H1 (cell line): ENCODE data around the gene ZNF471. TPM values are rescaled to one million over a fixed set of nuclear protein-coding genes. Genes with fewer than 3 reads are reported as not detected.

ENCODE experiments used
- CHD1 ChIP-seq: IDR thresholded peaks from 2 replicates; pipeline ENCODE4 v1.6.1; 2012; ENCODE audit warnings: low read depth, low read length, improper control_type of control experiment
- POLR2AphosphoS5 ChIP-seq: IDR thresholded peaks from 2 replicates; pipeline ENCODE4 v1.6.1; 2011; ENCODE audit warnings: low read depth, low read length
- SP1 ChIP-seq: IDR thresholded peaks from 2 replicates; pipeline ENCODE4 v1.6.1; 2011; ENCODE audit warnings: low read depth, low read length
- SUZ12 ChIP-seq: fragments of 200-600 bp; sonication (generic); IDR thresholded peaks from 2 replicates; pipeline ENCODE4 v1.6.1; 2012; ENCODE audit warnings: mild to moderate bottlenecking, inconsistent platforms, low read length, moderate library complexity, mixed read lengths
- TAF7 ChIP-seq: optimal IDR thresholded peaks from 2 replicates; pipeline ENCODE3; 2011; ENCODE audit warnings: low read depth, mild to moderate bottlenecking, inconsistent platforms, low read length, moderate library complexity, borderline replicate concordance
- ZNF274 ChIP-seq: IDR thresholded peaks from 2 replicates; pipeline ENCODE4 v1.7.0; 2012; ENCODE audit warnings: low read length, borderline replicate concordance; ENCODE audit errors: extremely low read depth
- polyA plus RNA-seq, 7 experiments: library from polyadenylated mRNA; depleted of rRNA in 3 of 7; stranded (reverse) in 5 of 7; unstranded in 2 of 7; fragments of >200 nt in 5 of 7; fragments of 200-250 nt in 2 of 7; gene quantifications; 1 replicate in 5 of 7; 2 replicates in 1 of 7; 4 replicates in 1 of 7; pipeline versions ENCODE4 v1.2.1 to v1.2.3, GENCODE V29; 2011 to 2013; ENCODE audit warnings: missing spikeins in 2 of 7, mixed read lengths in 2 of 7
- total RNA-seq: library from RNA; stranded (reverse); fragmentation: NEBNext Ultra II Directional; extraction: Animal tissue kit (Norgen Biotek cat#: 25700); gene quantifications from 2 replicates; pipeline ENCODE4 v1.2.1, GENCODE V29; 2021
- TF ChIP-seq, protein P1 (sequence below): IDR thresholded peaks from 2 replicates; pipeline ENCODE4 v1.6.1; 2012; ENCODE audit warnings: inconsistent platforms

Gene ZNF471
- total and polyA plus RNA-seq, 2 of the 8 experiments (the other 6 are each of a cell fraction or from before 2014, with no cell fraction given) = 0.73 to 0.74 TPM

DNA sequence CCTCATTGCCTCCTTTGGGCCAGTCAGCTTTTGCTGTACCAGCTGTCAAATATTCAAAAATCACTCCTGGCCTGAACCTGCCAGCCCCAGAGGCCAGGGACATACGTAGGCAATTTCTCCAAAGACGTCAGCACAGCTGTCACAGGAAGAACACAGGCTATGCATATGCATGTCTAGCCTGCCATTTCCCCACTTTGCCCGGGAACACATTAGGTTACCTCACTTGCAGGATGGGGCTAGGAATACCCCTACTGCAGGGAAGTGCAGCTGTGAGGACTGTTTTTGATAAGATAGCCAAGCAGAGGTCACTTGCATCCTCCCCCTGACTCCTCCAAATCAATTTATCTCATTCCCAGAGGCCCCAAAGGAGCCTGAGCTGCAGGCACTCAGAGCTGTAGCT is 33.3 kb upstream of the ZNF471 start (continued):
- TF ChIP-seq, protein P1, sequence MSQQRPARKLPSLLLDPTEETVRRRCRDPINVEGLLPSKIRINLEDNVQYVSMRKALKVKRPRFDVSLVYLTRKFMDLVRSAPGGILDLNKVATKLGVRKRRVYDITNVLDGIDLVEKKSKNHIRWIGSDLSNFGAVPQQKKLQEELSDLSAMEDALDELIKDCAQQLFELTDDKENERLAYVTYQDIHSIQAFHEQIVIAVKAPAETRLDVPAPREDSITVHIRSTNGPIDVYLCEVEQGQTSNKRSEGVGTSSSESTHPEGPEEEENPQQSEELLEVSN = no peak
- TF ChIP-seq ZNF274 (no peak), SUZ12 (no peak), TAF7 (no peak), POLR2AphosphoS5 (no peak), SP1 (no peak), CHD1 (no peak)
